ENCODE data around the gene SCYL1. TPM values are rescaled to one million over a fixed set of nuclear protein-coding genes. Genes with fewer than 3 reads are reported as not detected.
"Not testable (repeated sequence)": the region's sequence is repeated elsewhere in the genome, so short reads cannot be mapped to it uniquely, and the experiment has no call there.

SCYL1 gene
- total and polyA plus RNA-seq, 12 donors = 52.3 to 395 (median 148) TPM

GRCh38 chr11:65506772-65507505 lies 17.9 kb upstream of the SCYL1 start:
- Histone ChIP-seq H3K9me3 (replicated peaks in 1 of 3) (no peaks in the 10 kb centered on the region), H3K36me3 (replicated peaks in 1 of 2) (peaks cover 0 to 45% of the 10 kb centered on the region in 2 donors), H3K27ac (peak overlapping the region; percentile 88 to 99 (median 97)), H3K4me3 (peak overlapping the region in 1 of 4 donors; percentile 88), H3K27me3 (no peaks in the 10 kb centered on the region), H3K4me1 (replicated peaks in 1 of 2) (peaks cover 12 to 20% of the 10 kb centered on the region in 2 donors)
- peak; percentile 78 to 88 (median 85) for DNase-seq
- 9 to 17% (median 13%) methylated on average over 7 of the region's 7 CpGs for WGBS, 4 donors
- TF ChIP-seq CTCF (IDR thresholded peaks at IDR 0.05) (no peak), POLR2A (IDR thresholded peaks at IDR 0.05) (peak; percentile 78 to 82)
- intact Hi-C loops (cut with DNase I) = no loop called here

DNA sequence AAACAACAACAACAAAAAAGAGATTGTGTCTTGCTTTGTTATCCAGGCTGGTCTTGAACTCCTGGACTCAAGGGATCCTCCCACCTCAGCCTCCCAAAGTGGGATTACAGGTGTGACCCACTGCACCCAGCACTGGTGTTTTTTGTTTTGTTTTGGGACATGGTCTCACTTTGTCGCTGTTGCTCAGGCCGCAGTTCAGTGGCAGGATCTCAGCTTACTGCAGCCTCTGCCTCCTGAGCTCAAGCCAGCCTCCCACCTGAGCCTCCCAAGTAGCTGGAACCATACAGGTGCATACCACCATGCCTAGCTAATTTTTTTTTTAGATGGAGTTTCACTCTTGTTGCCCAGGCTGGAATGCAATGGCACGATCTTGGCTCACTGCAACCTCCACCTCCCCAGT lies 12.6 kb upstream of the SCYL1 start:
- intact Hi-C loops (cut with DNase I) = loop anchor here (2.0 to 10.0 kb wide), 6 partner anchors 48 to 238 kb away; no protein-coding TSS in a partner anchor
- H3K36me3 ChIP-seq (replicated peaks in 1 of 2); H3K27ac ChIP-seq; H3K4me3 ChIP-seq; DNase-seq; H3K27me3 ChIP-seq; H3K9me3 ChIP-seq (replicated peaks in 1 of 3); H3K4me1 ChIP-seq (replicated peaks in 1 of 2): not testable (repeated sequence)
- WGBS, 4 donors = 81 to 100% (median 98%) methylated on average over 3 of the region's 3 CpGs

DNA sequence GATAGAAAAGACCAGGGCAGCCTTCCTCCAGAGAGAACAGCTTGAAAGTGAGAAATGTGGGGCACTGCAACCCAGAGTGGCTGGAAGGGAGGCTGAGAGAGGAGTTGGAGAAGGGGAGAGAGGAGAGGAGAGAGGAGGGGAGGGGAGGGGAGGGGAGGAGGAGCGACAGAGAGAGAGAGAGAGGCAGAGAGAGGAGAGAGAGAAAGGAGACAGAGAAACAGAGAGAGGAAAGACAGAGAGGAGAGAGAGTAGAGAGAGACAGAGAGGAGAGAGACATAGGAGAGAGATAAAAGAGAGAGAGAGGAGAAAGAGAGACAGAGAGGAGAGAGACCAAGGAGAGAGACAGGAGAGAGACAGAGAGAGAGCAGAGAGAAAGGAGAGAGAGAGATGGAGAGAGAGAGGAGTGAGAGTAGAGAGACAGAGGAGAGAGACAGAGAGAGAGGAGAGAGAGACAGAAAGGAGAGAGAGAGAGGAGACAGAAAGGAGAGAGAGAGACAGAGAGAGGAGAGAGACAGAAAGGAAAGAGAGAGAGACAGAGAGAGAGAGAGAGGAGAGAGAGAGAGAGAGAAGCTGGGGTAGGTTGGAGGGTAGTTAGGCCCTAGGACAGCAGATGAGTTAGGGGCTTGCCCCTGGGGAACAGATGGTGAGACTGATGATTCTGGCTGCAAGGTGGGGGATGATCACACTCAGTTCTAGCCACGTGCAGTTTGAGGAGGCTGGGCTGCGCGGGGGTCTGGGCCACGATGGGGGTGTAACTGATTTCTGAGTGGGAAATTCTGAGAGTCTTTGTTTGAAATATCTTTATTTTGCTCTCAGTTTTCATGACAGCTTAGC lies 8.5 kb upstream of the SCYL1 start:
- WGBS, 4 donors = 59 to 80% (median 69%) methylated on average over 4 to 5 of the region's 5 CpGs
- TF ChIP-seq POLR2A (IDR thresholded peaks at IDR 0.05) (no peak), CTCF (IDR thresholded peaks at IDR 0.05) (peak in 2 of 6 experiments; percentile 5 to 6)
- H3K4me1 ChIP-seq (replicated peaks in 1 of 2) = no peaks in the 10 kb centered on the region
- H3K36me3 ChIP-seq (replicated peaks in 1 of 2) = no peaks in the 10 kb centered on the region
- H3K9me3 ChIP-seq (replicated peaks in 1 of 3) = no peaks in the 10 kb centered on the region
- intact Hi-C loops (cut with DNase I) = loop anchor here (5.0 to 10.0 kb wide), 4 partner anchors 52 to 242 kb away; no protein-coding TSS in a partner anchor
- H3K4me3 ChIP-seq = no peak overlapping the region
- no peaks in the 10 kb centered on the region for H3K27me3 ChIP-seq
- no peak overlapping the region for H3K27ac ChIP-seq
- no peak for DNase-seq

DNA sequence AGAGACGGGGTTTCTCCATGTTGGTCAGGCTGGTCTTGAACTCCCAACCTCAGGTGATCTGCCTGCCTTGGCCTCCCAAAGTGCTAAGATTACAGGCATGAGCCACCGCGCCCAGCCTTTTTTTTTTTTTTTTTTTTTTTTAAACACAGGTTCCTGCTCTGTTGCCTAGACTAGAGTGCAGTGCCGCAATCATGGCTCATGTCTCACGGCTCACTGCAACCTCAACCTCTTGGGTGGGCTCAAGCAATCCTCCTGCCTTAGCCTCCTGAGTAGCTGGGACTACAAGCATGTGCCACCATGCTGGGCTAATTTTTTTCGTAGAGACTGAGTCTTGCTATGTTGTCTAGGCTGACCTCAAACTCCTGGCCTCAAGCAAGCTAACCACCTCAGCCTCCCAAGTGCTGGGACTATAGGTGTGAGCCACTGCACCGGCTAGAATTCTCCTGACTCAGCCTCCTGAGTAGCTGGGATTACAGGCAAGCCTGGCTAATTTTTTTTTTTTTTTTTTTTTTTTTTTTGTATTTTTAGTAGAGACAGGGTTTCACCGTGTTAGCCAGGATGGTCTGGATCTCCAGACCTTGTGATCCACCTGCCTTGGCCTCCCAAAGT lies 5.8 kb upstream of the SCYL1 start:
- not testable (repeated sequence) for H3K4me1 ChIP-seq (replicated peaks in 1 of 2); H3K27ac ChIP-seq; H3K4me3 ChIP-seq; H3K27me3 ChIP-seq; H3K36me3 ChIP-seq (replicated peaks in 1 of 2); DNase-seq; H3K9me3 ChIP-seq (replicated peaks in 1 of 3)
- WGBS, 4 donors = 89 to 92% (median 91%) methylated on average over 7 to 8 of the region's 8 CpGs
- intact Hi-C loops (cut with DNase I) = loop anchor here (5.0 to 10.0 kb wide), 4 partner anchors 54 to 244 kb away; no protein-coding TSS in a partner anchor

GRCh38 chr11:65521777-65522521 lies 2.9 kb upstream of the SCYL1 start:
- H3K36me3 ChIP-seq (replicated peaks in 1 of 2); H3K4me3 ChIP-seq; DNase-seq; H3K27me3 ChIP-seq; H3K27ac ChIP-seq; H3K9me3 ChIP-seq (replicated peaks in 1 of 3); intact Hi-C loops (cut with DNase I): not testable (repeated sequence)
- H3K4me1 ChIP-seq (replicated peaks in 1 of 2) = peaks cover 17 to 23% of the 10 kb centered on the region in 2 donors
- 84 to 89% (median 88%) methylated on average over 20 of the region's 20 CpGs for WGBS, 4 donors

DNA sequence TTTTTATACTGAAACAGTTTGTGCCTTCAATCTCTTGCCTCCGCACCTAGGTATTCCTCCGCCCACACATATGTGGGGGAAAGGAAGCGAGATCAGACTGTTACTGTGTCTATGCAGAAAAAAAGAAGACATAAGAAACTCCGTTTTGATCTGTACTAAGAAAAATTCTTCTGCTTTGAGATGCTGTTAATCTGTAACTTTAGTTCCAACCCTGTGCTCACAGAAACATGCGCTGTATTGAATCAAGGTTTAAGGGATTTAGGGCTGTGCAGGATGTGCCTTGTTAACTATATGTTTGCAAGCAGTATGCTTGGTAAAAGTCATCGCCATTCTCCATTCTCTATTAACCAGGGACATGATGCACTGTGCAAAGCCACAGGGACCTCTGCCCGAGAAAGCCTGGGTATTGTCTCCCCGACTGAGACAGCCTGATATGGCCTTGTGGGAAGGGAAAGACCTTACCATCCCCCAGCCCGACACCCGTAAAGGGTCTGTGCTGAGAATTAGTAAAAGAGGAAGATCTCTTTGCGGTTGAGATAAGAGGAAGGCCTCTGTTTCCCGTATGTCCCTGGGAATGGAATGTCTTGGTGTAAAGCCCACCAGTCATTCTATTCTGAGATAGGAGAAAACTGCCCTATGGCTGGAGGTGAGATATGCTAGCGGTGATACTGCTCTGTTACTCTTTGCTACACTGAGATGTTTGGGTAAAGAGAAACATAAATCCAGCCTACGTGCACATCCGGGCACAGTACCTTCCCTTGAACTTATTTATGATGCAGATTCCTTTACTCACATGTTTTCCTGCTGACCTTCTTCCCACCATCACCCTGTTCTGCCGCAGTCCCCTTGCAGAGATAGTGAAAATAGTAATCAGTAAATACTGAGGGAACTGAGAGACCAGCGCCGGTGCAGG lies 1.9 kb upstream of the SCYL1 start:
- H3K4me3 ChIP-seq; H3K27me3 ChIP-seq; intact Hi-C loops (cut with DNase I); H3K27ac ChIP-seq; H3K9me3 ChIP-seq (replicated peaks in 1 of 3): not testable (repeated sequence)
- WGBS, 4 donors = 67 to 70% (median 70%) methylated on average over 16 to 18 of the region's 18 CpGs
- peaks cover 17 to 24% of the 10 kb centered on the region in 2 donors for H3K4me1 ChIP-seq (replicated peaks in 1 of 2)
- H3K36me3 ChIP-seq (replicated peaks in 1 of 2) = peaks cover 0 to 20% of the 10 kb centered on the region in 2 donors
- DNase-seq = peak in 1 of 7 donors; percentile 14

GRCh38 chr11:65523631-65523968 lies 1.3 kb upstream of the SCYL1 start:
- Histone ChIP-seq H3K4me1 (replicated peaks in 1 of 2) (peaks cover 17 to 27% of the 10 kb centered on the region in 2 donors), H3K36me3 (replicated peaks in 1 of 2) (peaks cover 0 to 25% of the 10 kb centered on the region in 2 donors)
- DNase-seq = peak in 1 of 7 donors; percentile 10
- H3K4me3 ChIP-seq; intact Hi-C loops (cut with DNase I); H3K27me3 ChIP-seq; H3K9me3 ChIP-seq (replicated peaks in 1 of 3); H3K27ac ChIP-seq: not testable (repeated sequence)
- 90 to 94% (median 92%) methylated on average over 6 to 7 of the region's 7 CpGs for WGBS, 4 donors
